Breast epithelium (tissue), 4 donors: ENCODE measurements around the gene ACVR1B. TPM values are rescaled to one million over a fixed set of nuclear protein-coding genes. Genes with fewer than 3 reads are reported as not detected.

Experiments used
- DNase-seq, 2 donors: peaks; one replicate each; pipeline ENCODE4 v3.0.0-alpha.2; 2019; ENCODE audit warnings: low spot score in 2 of 2
- H3K27ac ChIP-seq, 2 donors: fragments of 200-600 bp; sonication (generic) in 1 of 2; one replicate each; pipeline ENCODE4 v1.5.1; 2016 to 2019; ENCODE audit warnings: mild to moderate bottlenecking in 1 of 2
- H3K27me3 ChIP-seq, 2 donors: fragments of 200-600 bp; sonication (generic) in 1 of 2; one replicate each; pipeline versions ENCODE4 v1.5.1 to v1.6.0; 2017 to 2019; ENCODE audit warnings: control low read depth in 1 of 2, mild to moderate bottlenecking in 1 of 2
- H3K36me3 ChIP-seq: fragments of 200-600 bp; one replicate; pipeline ENCODE4 v1.5.1; 2019
- H3K4me1 ChIP-seq, 2 donors: fragments of 200-600 bp; sonication (generic); one replicate each; pipeline ENCODE4 v1.5.1; 2016 to 2019; ENCODE audit warnings: control low read depth in 1 of 2
- H3K4me3 ChIP-seq, 3 donors: fragments of 200-600 bp; sonication (generic); 1 replicate in 2 of 3; 2 replicates in 1 of 3; pipeline ENCODE4 v1.5.1; 2016 to 2019; ENCODE audit warnings: mild to moderate bottlenecking in 3 of 3, moderate library complexity in 2 of 3
- H3K9me3 ChIP-seq, 2 donors: fragments of 200-600 bp; sonication (generic) in 1 of 2; one replicate each; pipeline ENCODE4 v1.5.1; 2016 to 2019; ENCODE audit warnings: control low read depth in 1 of 2
- CTCF ChIP-seq, 3 donors: fragments of 450-650 bp; IDR thresholded peaks; one replicate each; pipeline ENCODE4 v1.5.1; 2016 to 2017; ENCODE audit warnings: antibody characterized with exemption in 3 of 3, mild to moderate bottlenecking in 3 of 3, moderate library complexity in 3 of 3
- POLR2A ChIP-seq: fragments of 450-650 bp; IDR thresholded peaks from one replicate; pipeline ENCODE4 v1.6.1; 2016; ENCODE audit warnings: antibody characterized with exemption, mild to moderate bottlenecking, moderate library complexity
- POLR2AphosphoS5 ChIP-seq, 3 donors: sonication (generic); formaldehyde crosslinking; IDR thresholded peaks; one replicate each; pipeline ENCODE4 v1.6.1; 2017; ENCODE audit warnings: antibody characterized with exemption in 3 of 3
- intact Hi-C: fragments of 100-400 bp; cut with DNase I; formaldehyde crosslinking; loops from one replicate; pipeline ENCODE4 v1.15.1; 2023; ENCODE audit warnings: low total_unique reads
- total RNA-seq, 3 donors: library from RNA; depleted of rRNA; stranded (reverse); fragments of >200 nt; gene quantifications; one replicate each; pipeline ENCODE4 v1.1.0, GENCODE V29; 2016

ACVR1B gene
- total RNA-seq, 3 donors from 2014 or later: 12.3 to 26.3 (median 23.6) TPM

GRCh38 chr12:51992246-51992645 is 40.7 kb downstream of the ACVR1B start:
- H3K9me3 ChIP-seq: no peaks in the 10 kb centered on the region
- TF ChIP-seq CTCF (IDR thresholded peaks at IDR 0.05) (no peak), POLR2AphosphoS5 (IDR thresholded peaks at IDR 0.05) (no peak), POLR2A (no peak)
- intact Hi-C loops: no loop called here
- DNase-seq: no peak
- no peaks in the 10 kb centered on the region for H3K4me1 ChIP-seq
- H3K27me3 ChIP-seq: no peaks in the 10 kb centered on the region
- H3K36me3 ChIP-seq: peaks cover under 1% of the 10 kb centered on the region
- H3K4me3 ChIP-seq: no peak overlapping the region
- no peak overlapping the region for H3K27ac ChIP-seq

GRCh38 chr12:51994539-51994820 is 43.0 kb downstream of the ACVR1B start:
- no peaks in the 10 kb centered on the region for H3K36me3 ChIP-seq
- TF ChIP-seq POLR2A (no peak), POLR2AphosphoS5 (IDR thresholded peaks at IDR 0.05) (no peak), CTCF (IDR thresholded peaks at IDR 0.05) (no peak)
- no peak for DNase-seq
- H3K4me3 ChIP-seq: no peak overlapping the region
- H3K27ac ChIP-seq: no peak overlapping the region
- no peaks in the 10 kb centered on the region for H3K9me3 ChIP-seq
- intact Hi-C loops: no loop called here
- no peaks in the 10 kb centered on the region for H3K27me3 ChIP-seq
- H3K4me1 ChIP-seq: no peaks in the 10 kb centered on the region

- no peak for DNase-seq
- intact Hi-C loops: loop anchor here (1.0 kb wide), 1 partner anchor 19 kb away; no protein-coding TSS in a partner anchor
- H3K4me3 ChIP-seq: no peak overlapping the region
- H3K36me3 ChIP-seq: no peaks in the 10 kb centered on the region
- H3K27me3 ChIP-seq: no peaks in the 10 kb centered on the region
- H3K27ac ChIP-seq: no peak overlapping the region
- no peak for TF ChIP-seq POLR2A
- no peak for TF ChIP-seq POLR2AphosphoS5 (IDR thresholded peaks at IDR 0.05)
- TF ChIP-seq CTCF (IDR thresholded peaks at IDR 0.05): no peak
- H3K9me3 ChIP-seq: no peaks in the 10 kb centered on the region
- no peaks in the 10 kb centered on the region for H3K4me1 ChIP-seq
These were observed 43.5 kb downstream of the ACVR1B start for GRCh38 chr12:51994959-51995358.

GRCh38 chr12:51997136-51997535 is 45.6 kb downstream of the ACVR1B start:
- H3K27me3 ChIP-seq: no peaks in the 10 kb centered on the region
- H3K36me3 ChIP-seq: no peaks in the 10 kb centered on the region
- TF ChIP-seq POLR2A (no peak), POLR2AphosphoS5 (IDR thresholded peaks at IDR 0.05) (no peak), CTCF (IDR thresholded peaks at IDR 0.05) (no peak)
- no peak overlapping the region for H3K27ac ChIP-seq
- no peak for DNase-seq
- no peak overlapping the region for H3K4me3 ChIP-seq
- H3K4me1 ChIP-seq: no peaks in the 10 kb centered on the region
- intact Hi-C loops: no loop called here
- no peaks in the 10 kb centered on the region for H3K9me3 ChIP-seq

- no peaks in the 10 kb centered on the region for H3K36me3 ChIP-seq
- no peaks in the 10 kb centered on the region for H3K4me1 ChIP-seq
- no peak for DNase-seq
- H3K4me3 ChIP-seq: no peak overlapping the region
- intact Hi-C loops: loop anchor here (2.0 kb wide), 1 partner anchor 100 kb away; no protein-coding TSS in a partner anchor
- TF ChIP-seq CTCF (IDR thresholded peaks at IDR 0.05) (no peak), POLR2A (no peak), POLR2AphosphoS5 (IDR thresholded peaks at IDR 0.05) (no peak)
- H3K27me3 ChIP-seq: no peaks in the 10 kb centered on the region
- H3K27ac ChIP-seq: no peak overlapping the region
- H3K9me3 ChIP-seq: no peaks in the 10 kb centered on the region
These were observed 51.6 kb downstream of the ACVR1B start for GRCh38 chr12:52003016-52003550.
